Stimulated activated CD8-positive, alpha-beta memory T cell treated with anti-CD3 and anti-CD28 coated beads, Interleukin-12 subunit alpha, Interleukin-12 subunit beta, amount 100 ng/mL, for 4 hours (primary cell): ENCODE results near the gene CMTM5.

Experiments
- DNase-seq: peaks from one replicate; pipeline ENCODE4 v3.0.0-alpha.2; 2020; ENCODE audit warnings: low read depth

The CMTM5 gene

DNA sequence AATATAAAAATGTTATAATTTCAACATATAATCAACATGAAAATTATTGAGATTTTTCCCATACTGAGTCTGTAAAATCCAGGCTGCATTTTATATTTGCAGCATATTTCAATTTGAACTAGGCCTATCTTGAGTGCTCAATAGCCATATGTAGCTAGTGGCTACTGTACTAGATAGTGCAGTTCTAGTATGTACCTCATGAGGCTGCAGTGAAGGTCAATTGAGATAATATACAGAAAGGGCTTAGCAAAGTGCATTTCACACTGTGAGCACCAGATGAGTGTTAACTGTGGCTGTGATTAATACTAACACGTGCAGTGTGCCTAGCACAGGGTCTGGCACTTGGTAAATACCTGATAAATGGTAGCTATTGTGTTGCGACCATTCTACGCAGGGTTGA is 18.8 kb upstream of the CMTM5 start:
- no peak for DNase-seq

DNA sequence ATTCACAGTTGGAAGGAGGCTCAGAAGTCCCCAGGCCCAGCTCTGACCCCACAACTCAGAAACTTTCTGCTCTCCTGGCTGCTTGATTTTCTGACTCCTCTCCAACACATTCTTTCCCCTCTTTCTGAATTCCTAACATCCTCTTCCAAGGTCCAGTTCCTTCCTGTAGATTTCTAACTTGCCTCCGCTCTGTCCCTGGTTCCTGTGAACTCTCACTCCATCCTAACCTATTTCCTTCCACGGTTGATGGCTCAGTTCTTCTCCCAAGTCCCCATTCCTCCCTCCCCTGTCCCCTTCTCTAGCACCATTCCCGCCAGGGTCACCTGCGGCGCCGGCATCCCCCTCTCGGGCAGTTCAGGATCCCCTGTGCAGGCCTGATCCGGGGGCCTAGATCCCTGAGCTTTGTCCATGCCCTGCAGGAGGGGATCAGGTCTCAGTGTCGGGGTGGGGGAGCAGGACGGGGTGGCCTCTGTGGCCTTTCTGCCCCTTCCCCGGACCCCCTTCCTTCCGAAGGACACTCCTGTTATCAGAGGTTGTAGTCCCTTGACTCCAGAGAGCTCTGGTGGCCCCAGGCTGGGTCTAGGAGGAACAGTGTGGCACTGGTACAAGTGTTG is 18.2 kb upstream of the CMTM5 start:
- DNase-seq = no peak

DNA sequence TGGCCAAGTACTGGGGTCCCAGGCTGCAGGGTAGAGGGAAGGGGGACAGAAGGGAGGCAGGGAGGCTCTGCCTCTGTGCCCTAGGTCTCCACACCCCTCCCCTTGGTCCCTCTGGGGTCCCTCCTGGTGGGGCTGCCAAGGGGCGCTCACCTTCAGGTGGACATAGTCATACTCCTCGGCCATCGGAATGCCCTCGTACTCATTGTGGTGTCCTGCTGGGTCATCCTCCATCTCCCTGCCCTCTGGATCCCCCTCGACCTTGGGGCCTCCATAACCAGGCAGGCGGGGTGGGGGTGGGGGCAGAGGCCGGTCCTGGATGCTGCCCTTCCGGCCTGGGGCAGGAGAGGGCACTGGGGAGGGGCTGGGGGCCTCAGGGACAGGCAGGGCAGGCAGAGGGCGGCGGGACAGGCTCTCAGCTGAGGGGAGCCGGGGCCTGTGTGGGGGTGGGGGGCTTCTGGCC is 17.6 kb upstream of the CMTM5 start:
- DNase-seq = no peak

DNA sequence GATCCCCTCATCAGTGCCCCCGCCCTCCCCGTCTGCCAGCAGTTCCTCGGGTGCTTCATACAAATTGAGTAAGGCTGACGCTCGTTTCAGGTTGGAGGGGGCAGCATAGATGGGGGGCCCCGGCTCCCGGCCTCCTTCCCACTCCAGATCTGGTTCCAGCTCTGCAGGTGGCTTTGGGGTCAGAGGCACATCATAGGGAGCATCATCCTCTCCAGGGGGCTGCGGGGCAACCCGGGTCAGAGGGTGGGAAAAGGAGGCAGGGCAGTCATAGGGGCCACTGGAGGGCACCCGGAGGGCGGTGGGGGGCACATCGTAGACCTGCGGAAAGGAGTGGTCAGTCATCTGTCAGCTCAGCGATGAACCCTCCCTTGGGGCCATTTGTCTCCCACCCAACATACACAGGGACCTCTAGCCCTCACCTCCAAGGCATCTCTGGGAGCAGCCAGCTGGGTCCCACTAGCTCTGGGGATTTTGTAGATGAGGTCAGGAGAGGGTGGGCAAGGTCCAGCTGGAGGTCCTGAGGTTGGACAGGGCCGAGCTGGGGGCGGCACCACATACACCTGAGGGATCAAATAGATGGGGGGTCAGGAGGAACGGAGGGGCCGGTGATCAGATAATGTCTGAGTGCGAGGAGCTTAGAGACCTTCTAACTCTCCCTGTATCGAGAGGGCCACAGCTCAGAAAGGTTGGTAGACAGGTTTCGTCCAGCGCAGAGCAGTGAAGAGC is 17.0 kb upstream of the CMTM5 start:
- DNase-seq = no peak

DNA sequence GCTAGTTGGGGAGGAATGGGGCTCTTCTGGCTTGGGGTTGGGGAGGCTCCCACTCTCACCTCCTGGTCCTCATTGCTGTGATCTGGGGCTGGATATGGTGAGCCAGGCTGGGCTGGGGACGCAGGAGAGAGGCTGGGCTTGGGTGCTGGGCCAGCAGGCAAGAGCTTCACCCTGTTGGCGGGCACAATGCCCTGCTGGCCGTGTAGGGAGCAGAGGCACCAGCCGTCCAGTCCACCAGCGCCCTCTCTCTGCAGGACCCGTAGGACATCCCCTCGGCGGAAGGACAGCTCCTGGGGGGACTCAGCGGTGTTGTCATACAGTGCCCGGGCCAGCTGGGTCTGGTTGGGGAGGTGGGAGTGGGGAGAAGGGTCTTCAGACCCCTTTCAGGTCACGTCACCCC is 16.4 kb upstream of the CMTM5 start:
- no peak for DNase-seq

DNA sequence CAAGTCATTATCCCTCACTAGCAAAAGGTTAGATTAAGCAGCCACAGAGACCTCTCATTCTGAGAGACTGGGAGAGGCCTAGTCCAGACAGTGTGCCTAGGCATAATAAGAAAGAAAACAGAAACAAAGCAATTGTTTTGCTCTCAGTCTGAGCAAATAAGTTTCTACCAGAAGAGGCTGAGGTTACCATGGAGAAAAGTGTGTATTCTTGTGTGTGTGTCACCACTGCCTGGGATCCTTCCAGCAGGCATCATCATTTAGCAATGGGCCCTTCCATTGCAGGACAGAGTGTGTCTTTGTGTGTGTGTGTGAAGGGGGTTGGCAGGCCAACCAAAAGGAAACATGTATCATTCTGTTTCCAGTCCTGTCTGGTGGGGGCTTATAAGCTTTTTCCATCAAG is 15.5 kb upstream of the CMTM5 start:
- no peak for DNase-seq

DNA sequence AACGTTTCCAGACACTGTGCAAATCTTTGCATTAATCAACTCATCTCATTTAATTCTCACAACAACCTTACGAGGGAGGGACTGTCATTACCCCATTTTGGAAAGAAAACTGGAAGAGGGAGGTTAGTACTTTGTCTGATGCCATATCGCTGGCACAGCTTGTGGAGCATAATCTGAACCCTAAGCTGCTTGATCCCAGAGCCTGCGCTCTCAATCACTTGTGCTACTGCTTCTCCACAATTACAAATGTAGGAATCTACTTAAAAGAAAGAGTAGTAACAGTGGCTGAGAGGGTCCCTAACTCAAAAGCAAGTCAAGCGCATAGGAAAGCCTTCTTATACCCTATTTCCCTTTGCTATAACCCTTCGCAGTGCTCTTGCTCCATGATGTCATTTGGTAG is 15.1 kb upstream of the CMTM5 start:
- DNase-seq = no peak

DNA sequence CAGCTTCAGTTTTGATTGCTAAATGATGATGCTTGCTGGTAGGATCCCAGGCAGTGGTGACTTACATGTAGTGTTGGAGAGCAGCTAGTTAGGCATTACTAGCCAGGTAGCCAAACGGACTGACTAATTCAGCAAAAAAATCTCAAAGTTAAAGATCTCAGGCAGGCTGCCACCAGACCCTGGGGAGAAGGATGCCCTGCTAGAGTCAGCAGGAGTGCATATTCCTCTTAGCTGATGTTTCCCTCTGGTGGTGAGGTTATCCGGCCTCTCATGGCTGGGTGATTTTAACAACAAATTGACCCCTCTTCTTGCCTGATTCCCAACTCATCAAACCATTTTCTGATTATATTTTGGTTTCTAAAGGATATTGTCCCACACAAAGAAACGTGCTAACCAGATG is 14.6 kb upstream of the CMTM5 start:
- no peak for DNase-seq

DNA sequence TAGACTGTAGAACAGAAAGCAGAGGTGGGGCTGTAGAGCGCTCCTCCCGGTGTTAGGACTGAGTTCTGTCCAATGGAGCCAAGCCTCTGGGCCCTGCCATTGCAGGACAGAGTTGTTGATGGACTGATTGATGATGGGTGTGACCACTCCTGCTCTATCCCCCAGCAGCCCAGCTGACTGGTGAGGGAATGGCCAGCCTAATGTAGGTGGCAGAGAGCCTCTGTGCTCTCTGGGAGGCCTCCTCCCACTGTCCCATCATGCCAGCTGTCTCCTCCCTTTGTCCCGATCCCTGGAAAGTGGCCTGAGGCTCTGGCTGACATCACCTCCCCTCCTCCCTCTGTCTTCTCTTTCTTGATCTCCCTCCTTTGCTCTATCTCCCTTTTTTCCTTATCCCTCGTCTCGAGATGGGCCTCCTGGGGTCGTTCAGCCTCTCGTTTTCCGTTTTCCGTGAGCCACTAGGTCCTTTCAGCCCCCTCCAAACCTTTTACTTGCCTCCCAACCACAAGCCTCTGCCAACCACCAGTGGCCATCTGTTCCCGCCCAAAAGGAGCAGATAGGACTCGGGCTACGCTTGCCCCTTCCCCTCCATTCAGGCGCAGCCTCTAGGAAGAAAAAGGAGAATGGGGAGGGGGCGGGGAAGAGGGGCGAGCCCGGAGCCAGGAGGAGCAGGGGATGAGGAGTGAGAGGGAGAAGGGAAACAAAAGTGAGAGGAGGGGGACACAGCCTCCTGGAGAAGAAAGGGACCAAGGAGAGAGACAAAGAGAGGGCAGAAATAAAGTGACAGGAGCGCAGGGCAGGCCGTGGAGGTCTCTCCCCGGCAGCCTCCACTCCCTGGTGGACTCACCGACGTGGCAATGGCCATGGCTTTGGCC is 12.4 kb upstream of the CMTM5 start:
- DNase-seq = no peak

DNA sequence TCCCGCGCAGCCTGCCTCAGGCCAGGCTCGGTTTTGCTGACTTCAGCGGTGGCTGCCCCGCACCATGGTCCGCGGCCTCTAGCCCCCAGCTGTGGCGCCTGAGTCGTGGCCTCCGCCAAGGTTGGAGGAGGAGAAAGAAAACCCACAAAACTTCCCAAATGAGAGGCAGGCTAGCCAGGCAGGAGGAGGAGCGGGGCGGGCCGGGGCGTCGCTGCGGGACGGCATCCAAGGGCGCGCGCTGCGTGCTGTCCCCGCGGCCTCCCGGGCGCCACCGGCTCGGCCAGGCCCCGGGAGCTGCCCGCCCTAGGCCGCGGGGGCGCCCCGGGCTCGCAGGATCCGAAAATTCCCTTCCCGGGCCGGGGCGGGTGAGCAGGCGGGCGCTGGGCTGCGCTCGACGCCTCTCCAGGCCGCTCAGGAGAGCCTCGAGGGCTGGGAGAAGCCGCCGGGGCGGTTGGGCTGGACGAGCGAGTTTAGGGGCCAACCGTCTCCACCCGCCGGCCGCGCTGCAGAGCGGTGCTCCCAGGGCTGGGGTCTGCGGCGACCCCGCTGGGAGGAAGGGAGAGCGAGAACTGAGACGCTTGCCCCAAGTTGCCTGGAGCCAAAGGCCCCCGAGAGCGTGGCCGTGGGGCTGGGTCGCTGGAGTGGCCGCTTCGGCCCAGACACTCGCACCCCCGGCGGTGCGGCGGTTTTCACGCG is 11.7 kb upstream of the CMTM5 start, which contains the start of gene EFS:
Gene EFS (minus strand): TSS at position 137 of the 696 bp plus-strand sequence. CDS start 147 bp downstream, outside the sequence.
- DNase-seq = no peak

DNA sequence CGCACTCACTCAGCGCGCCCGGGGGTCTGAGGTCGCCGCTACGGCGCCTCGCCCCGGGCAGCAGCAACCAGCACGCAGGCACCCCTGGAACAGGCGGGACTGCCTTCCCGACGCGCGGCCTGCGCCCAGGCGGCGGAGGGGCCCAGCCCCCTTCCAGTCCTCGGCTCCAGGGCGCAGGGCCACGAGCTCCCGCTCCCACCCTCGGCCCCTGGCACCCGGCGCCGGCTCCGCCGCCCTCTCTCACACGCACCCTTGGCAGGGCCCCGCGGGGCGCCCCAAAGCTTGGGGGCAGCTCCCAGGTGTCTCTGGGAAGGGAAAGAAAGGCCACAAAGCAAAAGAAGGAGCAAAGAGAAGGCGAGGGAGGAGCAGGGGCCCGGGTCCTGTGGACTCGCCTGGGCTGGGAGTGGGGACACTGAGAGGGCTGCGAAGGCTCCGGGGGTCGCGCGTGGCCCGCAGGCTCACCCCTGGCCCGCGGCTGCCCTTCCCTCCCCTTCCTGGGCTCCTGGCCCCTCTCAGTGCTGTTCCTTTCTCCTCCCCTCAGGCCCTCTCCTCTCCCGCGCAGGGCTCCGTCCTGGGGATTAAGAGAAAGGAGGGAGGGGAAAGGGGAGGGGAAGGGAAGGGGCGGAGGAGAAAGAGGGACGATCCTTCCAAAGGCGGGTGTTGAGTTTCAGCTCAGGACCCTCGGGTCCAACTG is 11.0 kb upstream of the CMTM5 start:
- DNase-seq = no peak

DNA sequence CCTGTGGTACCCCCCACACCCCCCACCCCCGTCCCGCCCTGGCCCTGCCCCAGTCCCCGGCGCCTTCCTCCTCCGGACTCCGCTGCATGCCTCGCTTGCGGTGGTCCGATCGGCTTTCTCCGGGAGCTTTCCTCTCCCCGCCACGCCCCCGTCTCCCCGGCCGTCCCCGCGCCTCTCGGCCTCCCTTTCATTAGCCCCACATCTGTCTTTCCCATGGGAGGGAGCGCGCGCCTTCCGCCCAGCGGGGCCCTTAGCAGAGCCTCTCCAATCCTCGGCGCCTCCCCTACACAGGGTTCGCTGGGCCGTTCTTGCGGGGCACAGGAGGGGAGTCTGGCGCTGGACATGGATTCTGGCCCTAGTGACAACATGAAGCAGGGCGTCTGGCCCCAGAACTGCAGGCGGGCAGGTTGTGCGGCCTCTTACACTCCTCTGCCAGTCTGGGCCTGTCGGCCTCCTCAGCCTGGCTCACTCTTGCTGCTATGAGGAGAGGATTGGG is 10.4 kb upstream of the CMTM5 start:
- DNase-seq = no peak

DNA sequence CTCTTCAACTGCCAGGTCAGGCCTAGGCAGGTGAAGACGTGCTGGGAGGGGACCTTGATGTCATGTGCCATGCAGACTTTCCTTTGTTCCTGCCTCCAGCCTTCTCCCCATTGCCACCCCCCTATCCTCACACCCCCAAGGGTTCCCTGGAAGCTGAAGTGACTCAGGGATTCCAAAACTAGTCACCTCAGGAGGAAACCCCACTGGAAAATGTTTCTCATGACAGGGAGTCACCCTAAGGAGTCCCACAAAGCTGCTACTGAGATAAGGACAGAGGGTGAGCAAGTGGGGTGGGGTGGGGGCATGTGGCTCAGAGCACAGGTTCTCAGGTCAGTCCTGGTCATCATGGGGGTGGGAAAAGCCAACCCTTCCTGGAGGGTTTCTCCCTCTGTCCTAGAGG is 6.6 kb upstream of the CMTM5 start:
- no peak for DNase-seq

DNA sequence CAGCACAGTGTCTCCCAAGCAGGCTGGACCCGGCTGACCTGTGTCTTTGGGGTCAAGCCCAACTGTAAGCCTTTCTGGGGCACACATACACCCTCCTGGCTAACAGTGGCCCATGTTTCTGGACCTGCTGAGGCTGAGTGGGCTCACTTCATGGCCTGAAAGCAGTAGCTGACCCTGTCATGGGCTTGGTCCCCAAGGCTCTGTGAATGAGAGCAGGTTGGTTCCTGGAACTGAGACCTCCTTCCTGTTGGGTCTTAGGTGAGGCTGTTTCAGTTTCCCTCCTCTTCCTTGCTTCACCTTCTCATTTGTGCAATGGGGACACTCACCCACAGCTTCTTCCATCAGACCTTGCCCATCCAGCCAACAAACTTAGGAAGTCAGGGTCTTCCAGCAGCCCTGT is 5.0 kb upstream of the CMTM5 start:
- DNase-seq = no peak

DNA sequence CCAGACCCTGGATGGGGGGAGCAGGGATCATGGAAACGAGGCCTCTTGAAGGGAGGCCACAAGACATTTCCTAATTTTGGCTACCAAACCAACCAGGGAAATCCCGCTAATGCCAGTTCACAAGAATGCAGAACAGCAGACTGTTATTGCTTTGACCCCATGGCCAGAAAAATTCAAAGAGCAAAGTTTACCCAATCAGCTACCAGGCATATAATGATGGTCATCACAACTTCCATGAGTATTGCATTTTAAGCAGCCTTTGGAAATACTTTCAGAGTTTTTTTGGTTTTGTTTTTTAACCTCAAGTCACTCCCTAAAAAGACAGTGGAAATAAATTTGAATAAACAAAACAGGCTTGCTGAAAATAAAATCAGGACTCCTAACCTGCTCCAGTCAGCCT is 4.3 kb upstream of the CMTM5 start, which contains the start of gene IL25:
Gene IL25 (plus strand): TSS at position 301 of the 400 bp plus-strand sequence.
- no peak for DNase-seq

DNA sequence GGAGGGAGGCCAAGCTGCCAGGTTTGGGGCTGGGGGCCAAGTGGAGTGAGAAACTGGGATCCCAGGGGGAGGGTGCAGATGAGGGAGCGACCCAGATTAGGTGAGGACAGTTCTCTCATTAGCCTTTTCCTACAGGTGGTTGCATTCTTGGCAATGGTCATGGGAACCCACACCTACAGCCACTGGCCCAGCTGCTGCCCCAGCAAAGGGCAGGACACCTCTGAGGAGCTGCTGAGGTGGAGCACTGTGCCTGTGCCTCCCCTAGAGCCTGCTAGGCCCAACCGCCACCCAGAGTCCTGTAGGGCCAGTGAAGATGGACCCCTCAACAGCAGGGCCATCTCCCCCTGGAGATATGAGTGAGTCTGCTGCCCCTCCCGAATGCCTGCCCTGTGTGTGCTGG is 3.8 kb upstream of the CMTM5 start:
- no peak for DNase-seq

DNA sequence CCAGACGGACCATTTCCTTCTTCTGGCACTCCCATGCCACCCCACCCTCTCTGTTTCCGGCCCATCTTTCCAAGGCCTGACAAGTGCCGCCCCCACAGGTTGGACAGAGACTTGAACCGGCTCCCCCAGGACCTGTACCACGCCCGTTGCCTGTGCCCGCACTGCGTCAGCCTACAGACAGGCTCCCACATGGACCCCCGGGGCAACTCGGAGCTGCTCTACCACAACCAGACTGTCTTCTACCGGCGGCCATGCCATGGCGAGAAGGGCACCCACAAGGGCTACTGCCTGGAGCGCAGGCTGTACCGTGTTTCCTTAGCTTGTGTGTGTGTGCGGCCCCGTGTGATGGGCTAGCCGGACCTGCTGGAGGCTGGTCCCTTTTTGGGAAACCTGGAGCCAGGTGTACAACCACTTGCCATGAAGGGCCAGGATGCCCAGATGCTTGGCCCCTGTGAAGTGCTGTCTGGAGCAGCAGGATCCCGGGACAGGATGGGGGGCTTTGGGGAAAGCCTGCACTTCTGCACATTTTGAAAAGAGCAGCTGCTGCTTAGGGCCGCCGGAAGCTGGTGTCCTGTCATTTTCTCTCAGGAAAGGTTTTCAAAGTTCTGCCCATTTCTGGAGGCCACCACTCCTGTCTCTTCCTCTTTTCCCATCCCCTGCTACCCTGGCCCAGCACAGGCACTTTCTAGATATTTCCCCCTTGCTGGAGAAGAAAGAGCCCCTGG is 1.2 kb upstream of the CMTM5 start:
- no peak for DNase-seq

DNA sequence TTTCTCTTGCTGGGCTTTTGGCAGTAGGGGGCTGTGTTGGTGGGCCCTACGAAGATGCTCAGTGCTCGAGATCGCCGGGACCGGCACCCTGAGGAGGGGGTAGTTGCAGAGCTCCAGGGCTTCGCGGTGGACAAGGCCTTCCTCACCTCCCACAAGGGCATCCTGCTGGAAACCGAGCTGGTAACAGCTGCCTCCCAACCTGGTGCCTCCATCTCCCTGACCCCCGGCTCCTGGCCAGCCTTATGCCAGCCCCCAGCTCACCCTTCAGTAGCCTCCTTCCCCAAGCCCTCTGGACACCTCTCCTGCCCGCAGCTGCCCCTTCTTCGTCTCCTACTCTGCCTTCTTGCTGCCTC is 328 bp downstream of the CMTM5 start:
- DNase-seq = no peak

DNA sequence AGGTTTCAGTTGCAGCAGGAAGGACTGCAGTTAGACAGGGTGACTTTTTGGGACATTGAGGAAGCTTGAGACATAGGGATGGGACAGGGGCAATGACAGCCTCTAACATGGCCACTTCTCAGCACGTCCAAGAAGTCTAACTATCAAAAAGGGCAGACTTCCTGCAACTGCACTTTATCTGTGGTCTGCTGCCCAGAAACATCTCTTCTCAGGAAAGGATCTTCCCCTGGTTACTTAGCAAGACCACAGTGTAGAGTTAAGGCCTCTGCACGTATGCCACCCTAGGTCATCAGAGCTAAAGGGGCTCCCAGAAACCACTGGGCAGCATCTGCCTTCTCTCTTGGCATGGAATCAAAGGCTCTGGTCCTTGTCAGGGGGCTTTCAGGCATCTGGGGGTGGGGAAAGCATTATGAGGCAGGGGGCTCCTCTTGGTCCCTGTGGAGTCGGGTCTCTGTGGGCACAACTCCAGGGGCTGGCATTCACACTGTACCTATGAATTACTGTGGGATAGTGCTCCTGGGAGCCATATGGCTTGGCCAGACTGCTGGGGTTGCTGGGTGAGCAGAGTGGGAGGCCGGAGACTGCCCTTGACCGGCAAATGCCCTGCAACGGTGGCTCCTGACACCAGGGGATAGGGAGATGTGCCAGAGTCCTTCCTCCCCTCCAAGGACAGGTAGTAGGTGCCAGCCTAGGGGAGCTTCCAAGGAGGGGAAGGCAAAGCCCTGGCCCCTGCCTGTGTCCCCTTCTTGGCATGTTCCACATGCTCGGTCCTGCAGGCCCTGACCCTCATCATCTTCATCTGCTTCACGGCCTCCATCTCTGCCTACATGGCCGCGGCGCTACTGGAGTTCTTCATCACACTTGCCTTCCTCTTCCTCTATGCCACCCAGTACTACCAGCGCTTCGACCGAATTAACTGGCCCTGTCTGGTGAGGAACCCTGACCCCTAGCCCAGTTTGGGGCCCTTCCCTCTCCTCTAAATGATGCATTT is 1.0 kb downstream of the CMTM5 start:
- DNase-seq = no peak
